Brain microvascular endothelial cell (primary cell): ENCODE data around the gene ZNRF1.

Experiments
- DNase-seq: peaks from one replicate; pipeline ENCODE4 v3.0.0-alpha.2; 2020
- H3K27ac ChIP-seq: fragments of 250-450 bp; sonication (Bioruptor Pico); 2 replicates; pipeline ENCODE4 v1.5.1; 2020; ENCODE audit warnings: mild to moderate bottlenecking, moderate library complexity
- H3K27me3 ChIP-seq: fragments of 250-450 bp; sonication (Bioruptor Pico); replicated peaks from 2 replicates; pipeline ENCODE4 v1.5.1; 2020; ENCODE audit warnings: mild to moderate bottlenecking
- H3K36me3 ChIP-seq: fragments of 250-450 bp; sonication (Bioruptor Pico); replicated peaks from 2 replicates; pipeline ENCODE4 v1.5.1; 2020; ENCODE audit warnings: mild to moderate bottlenecking
- H3K4me3 ChIP-seq: 2 replicates; pipeline ENCODE4 v1.5.1; 2011; ENCODE audit warnings: low read depth, mild to moderate bottlenecking, control low read depth, low read length, moderate library complexity
- CTCF ChIP-seq: IDR thresholded peaks from 2 replicates; pipeline ENCODE4 v1.5.1; 2011; ENCODE audit warnings: low read depth, mild to moderate bottlenecking, moderate library complexity, low read length, control low read depth, inconsistent platforms; ENCODE audit errors: missing control alignments
- in situ Hi-C: cut with HindIII; loops from 2 replicates; pipeline ENCODE4 v1.10.0; 2017; ENCODE audit warnings: low sequenced_read_pairs, low pct_ligation_motif_present

The ZNRF1 gene

GRCh38 chr16:75081179-75081859 is 82.5 kb downstream of the ZNRF1 start:
- DNase-seq, result no peak
- peaks cover 3% of the 10 kb centered on the region for H3K36me3 ChIP-seq
- no peak overlapping the region for H3K4me3 ChIP-seq
- H3K27ac ChIP-seq, result no peak overlapping the region
- no peaks in the 10 kb centered on the region for H3K27me3 ChIP-seq
- in situ Hi-C loops, result no loop called here
- TF ChIP-seq CTCF, result no peak

GRCh38 chr16:75083813-75084212 is 85.0 kb downstream of the ZNRF1 start:
- TF ChIP-seq CTCF, result no peak
- no peak for DNase-seq
- H3K4me3 ChIP-seq, result no peak overlapping the region
- H3K36me3 ChIP-seq, result peaks cover 3% of the 10 kb centered on the region
- H3K27me3 ChIP-seq, result no peaks in the 10 kb centered on the region
- in situ Hi-C loops, result no loop called here
- H3K27ac ChIP-seq, result no peak overlapping the region

GRCh38 chr16:75085556-75085955 is 86.7 kb downstream of the ZNRF1 start:
- no peak overlapping the region for H3K4me3 ChIP-seq
- H3K27ac ChIP-seq, result no peak overlapping the region
- H3K36me3 ChIP-seq, result peaks cover 3% of the 10 kb centered on the region
- no peak for TF ChIP-seq CTCF
- no peak for DNase-seq
- no peaks in the 10 kb centered on the region for H3K27me3 ChIP-seq
- in situ Hi-C loops, result no loop called here

- no peak for DNase-seq
- no peak for TF ChIP-seq CTCF
- H3K4me3 ChIP-seq, result no peak overlapping the region
- in situ Hi-C loops, result no loop called here
- no peak overlapping the region for H3K27ac ChIP-seq
- H3K27me3 ChIP-seq, result no peaks in the 10 kb centered on the region
- peaks cover 3% of the 10 kb centered on the region for H3K36me3 ChIP-seq
Measured at GRCh38 chr16:75086281-75086680, 87.5 kb downstream of the ZNRF1 start.

GRCh38 chr16:75086688-75087374 is 88.0 kb downstream of the ZNRF1 start:
- no peak overlapping the region for H3K27ac ChIP-seq
- DNase-seq, result no peak
- H3K36me3 ChIP-seq, result peaks cover 3% of the 10 kb centered on the region
- no peaks in the 10 kb centered on the region for H3K27me3 ChIP-seq
- H3K4me3 ChIP-seq, result no peak overlapping the region
- in situ Hi-C loops, result no loop called here
- no peak for TF ChIP-seq CTCF
